OCI-M1 (cell line): ENCODE measurements around the gene ODC1.

Experiments
- DNase-seq: peaks from one replicate; lab custom pipeline; 2025; lab: John Stamatoyannopoulos, UW

The ODC1 gene

GRCh38 chr2:10414591-10414990 is 33.5 kb downstream of the ODC1 start:
- no peak for DNase-seq

GRCh38 chr2:10413991-10414451 is 34.1 kb downstream of the ODC1 start:
- DNase-seq: no peak

- no peak for DNase-seq
Observed at GRCh38 chr2:10413503-10413902, 34.6 kb downstream of the ODC1 start.

- peak; percentile 52 for DNase-seq
Observed at GRCh38 chr2:10412380-10412779, 35.7 kb downstream of the ODC1 start.

- no peak for DNase-seq
Observed at GRCh38 chr2:10411557-10411956, 36.6 kb downstream of the ODC1 start.

- no peak for DNase-seq
Observed at GRCh38 chr2:10410823-10411437, 37.2 kb downstream of the ODC1 start.

- DNase-seq: peak; percentile 75
Observed at GRCh38 chr2:10410001-10410822, 37.9 kb downstream of the ODC1 start.

GRCh38 chr2:10408649-10409579 is 39.2 kb downstream of the ODC1 start:
- peak; percentile 89 for DNase-seq

GRCh38 chr2:10407841-10408648 is 40.1 kb downstream of the ODC1 start:
- DNase-seq: peak; percentile 69

- no peak for DNase-seq
Observed at GRCh38 chr2:10407432-10407831, 40.7 kb downstream of the ODC1 start.

- DNase-seq: no peak
Observed at GRCh38 chr2:10406491-10407188, 41.5 kb downstream of the ODC1 start.

- no peak for DNase-seq
Observed at GRCh38 chr2:10406016-10406415, 42.1 kb downstream of the ODC1 start.

GRCh38 chr2:10405448-10405847 is 42.7 kb downstream of the ODC1 start:
- no peak for DNase-seq

- DNase-seq: no peak
Observed at GRCh38 chr2:10404324-10405143, 43.6 kb downstream of the ODC1 start.

- no peak for DNase-seq
Observed at GRCh38 chr2:10402653-10403215, 45.4 kb downstream of the ODC1 start.

- DNase-seq: no peak
Observed at GRCh38 chr2:10402062-10402585, 46.0 kb downstream of the ODC1 start.

GRCh38 chr2:10400978-10401951 is 46.9 kb downstream of the ODC1 start:
- no peak for DNase-seq

- DNase-seq: peak; percentile 67
Observed at GRCh38 chr2:10400568-10400977, 47.6 kb downstream of the ODC1 start.
